ENCODE data around the gene ZNF804A.
"Not testable (repeated sequence)": the region's sequence is repeated elsewhere in the genome, so short reads cannot be mapped to it uniquely, and the experiment has no call there.

The ZNF804A gene

GRCh38 chr2:184875911-184876310 lies 277.6 kb downstream of the ZNF804A start:
- no peak for TF ChIP-seq PAX5 (IDR thresholded peaks at IDR 0.05; ENCODE audit: insufficient read depth, low read length, severe bottlenecking)
- no peak for TF ChIP-seq POU2F2 (IDR thresholded peaks at IDR 0.05; ENCODE audit: low read depth, low read length)
- TF ChIP-seq POLR2AphosphoS5 (IDR thresholded peaks at IDR 0.05; ENCODE audit: low read depth, low read length) = no peak
- FAIRE-seq (no peak), DNase-seq (ENCODE audit: insufficient read length, low spot score) (no peak)

DNA sequence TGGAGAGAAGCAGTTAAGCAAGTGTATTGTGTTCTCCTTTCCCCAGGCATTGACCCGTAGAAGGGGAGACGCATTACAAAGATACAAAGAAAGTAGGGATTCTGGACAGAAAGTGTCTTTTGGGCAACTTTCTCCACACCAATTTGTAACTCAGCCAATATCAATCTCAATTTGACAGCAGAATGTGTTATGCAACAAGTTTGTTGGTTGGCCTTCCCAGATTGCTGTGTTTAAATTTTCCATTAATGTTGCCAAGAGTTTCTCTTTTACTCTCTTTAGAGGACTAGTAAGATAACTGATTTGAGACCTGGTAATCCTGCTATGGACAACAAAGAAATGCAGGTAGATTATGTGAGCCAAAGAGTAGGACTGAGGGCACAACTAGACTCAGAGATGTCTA lies 279.6 kb downstream of the ZNF804A start:
- TF ChIP-seq POLR2AphosphoS5 (IDR thresholded peaks at IDR 0.05; ENCODE audit: low read depth, low read length) = no peak
- TF ChIP-seq POLR2A (IDR thresholded peaks at IDR 0.05; ENCODE audit: low read depth, low read length) = no peak
- no peak for TF ChIP-seq PAX5 (IDR thresholded peaks at IDR 0.05; ENCODE audit: insufficient read depth, low read length, severe bottlenecking)
- no peak for TF ChIP-seq SPI1 (IDR thresholded peaks at IDR 0.05; ENCODE audit: low read depth, low read length)
- FAIRE-seq = no peak
- DNase-seq (ENCODE audit: insufficient read length, low spot score) = no peak

DNA sequence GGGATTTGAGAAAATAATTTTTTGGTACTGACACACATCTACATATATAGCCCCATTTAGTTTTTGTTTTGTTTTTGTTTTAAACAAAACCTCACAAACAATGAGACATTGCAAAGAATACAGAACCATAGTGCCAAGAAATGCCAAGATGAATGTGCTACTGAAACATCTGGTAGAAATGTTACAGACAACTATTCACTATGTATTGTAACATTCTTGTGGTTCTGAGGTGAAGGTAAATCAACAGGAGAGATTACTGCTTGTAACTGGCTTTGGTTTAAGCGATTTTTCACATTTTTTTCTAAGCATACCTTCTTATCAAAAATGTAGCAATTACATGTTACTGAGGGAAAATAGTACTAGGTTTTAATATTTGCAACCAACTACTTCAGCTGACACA lies 281.3 kb downstream of the ZNF804A start:
- DNase-seq (ENCODE audit: insufficient read length, low spot score) (no peak), FAIRE-seq (peak; percentile 33)
- TF ChIP-seq PAX5 (IDR thresholded peaks at IDR 0.05; ENCODE audit: insufficient read depth, low read length, severe bottlenecking) (no peak), POU2F2 (IDR thresholded peaks at IDR 0.05; ENCODE audit: low read depth, low read length) (no peak), TAF1 (IDR thresholded peaks at IDR 0.05; ENCODE audit: low read depth, low read length) (no peak), POLR2A (IDR thresholded peaks at IDR 0.05; ENCODE audit: low read depth, low read length) (no peak), SPI1 (IDR thresholded peaks at IDR 0.05; ENCODE audit: low read depth, low read length) (no peak), POLR2AphosphoS5 (IDR thresholded peaks at IDR 0.05; ENCODE audit: low read depth, low read length) (no peak)

- not testable (repeated sequence) for FAIRE-seq; DNase-seq (ENCODE audit: insufficient read length, low spot score)
These were observed 288.3 kb downstream of the ZNF804A start for GRCh38 chr2:184886585-184886984.

DNA sequence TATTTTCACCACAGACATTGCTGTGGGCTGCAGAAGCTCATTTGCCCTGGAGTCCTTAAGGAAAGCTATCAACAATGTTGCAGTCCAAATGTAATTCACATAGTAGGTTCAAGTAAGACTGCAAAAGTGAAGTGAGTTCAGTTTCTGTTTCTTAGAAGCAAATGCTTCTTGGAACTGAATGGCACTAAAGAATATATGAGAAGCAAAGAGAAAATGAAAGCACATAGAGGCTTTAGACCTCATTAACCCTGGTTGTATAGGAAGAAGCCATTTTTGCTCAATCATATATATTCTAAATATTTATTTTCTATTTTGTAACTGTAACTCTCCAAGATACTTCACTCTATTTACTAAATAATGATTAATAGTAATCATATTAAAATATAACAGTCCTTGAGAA lies 292.0 kb downstream of the ZNF804A start:
- peak; percentile 38 for FAIRE-seq
- TF ChIP-seq SPI1 (IDR thresholded peaks at IDR 0.05; ENCODE audit: low read depth, low read length) (no peak), POLR2A (IDR thresholded peaks at IDR 0.05; ENCODE audit: low read depth, low read length) (no peak), POLR2AphosphoS5 (IDR thresholded peaks at IDR 0.05; ENCODE audit: low read depth, low read length) (no peak), PAX5 (IDR thresholded peaks at IDR 0.05; ENCODE audit: insufficient read depth, low read length, severe bottlenecking) (no peak), POU2F2 (IDR thresholded peaks at IDR 0.05; ENCODE audit: low read depth, low read length) (no peak), TAF1 (IDR thresholded peaks at IDR 0.05; ENCODE audit: low read depth, low read length) (no peak)
- DNase-seq (ENCODE audit: insufficient read length, low spot score) = no peak

- no peak for DNase-seq (ENCODE audit: insufficient read length, low spot score)
- no peak for FAIRE-seq
- TF ChIP-seq POU2F2 (IDR thresholded peaks at IDR 0.05; ENCODE audit: low read depth, low read length) = no peak
- no peak for TF ChIP-seq SPI1 (IDR thresholded peaks at IDR 0.05; ENCODE audit: low read depth, low read length)
- no peak for TF ChIP-seq POLR2AphosphoS5 (IDR thresholded peaks at IDR 0.05; ENCODE audit: low read depth, low read length)
- no peak for TF ChIP-seq POLR2A (IDR thresholded peaks at IDR 0.05; ENCODE audit: low read depth, low read length)
- no peak for TF ChIP-seq TAF1 (IDR thresholded peaks at IDR 0.05; ENCODE audit: low read depth, low read length)
- TF ChIP-seq PAX5 (IDR thresholded peaks at IDR 0.05; ENCODE audit: insufficient read depth, low read length, severe bottlenecking) = no peak
These were observed 306.7 kb downstream of the ZNF804A start for GRCh38 chr2:184904991-184905390.

GRCh38 chr2:184906160-184906559 lies 307.8 kb downstream of the ZNF804A start:
- FAIRE-seq = no peak
- DNase-seq (ENCODE audit: insufficient read length, low spot score) = no peak
- TF ChIP-seq TAF1 (IDR thresholded peaks at IDR 0.05; ENCODE audit: low read depth, low read length) (no peak), PAX5 (IDR thresholded peaks at IDR 0.05; ENCODE audit: insufficient read depth, low read length, severe bottlenecking) (no peak), POLR2AphosphoS5 (IDR thresholded peaks at IDR 0.05; ENCODE audit: low read depth, low read length) (no peak), POU2F2 (IDR thresholded peaks at IDR 0.05; ENCODE audit: low read depth, low read length) (no peak), POLR2A (IDR thresholded peaks at IDR 0.05; ENCODE audit: low read depth, low read length) (no peak), SPI1 (IDR thresholded peaks at IDR 0.05; ENCODE audit: low read depth, low read length) (no peak)

- DNase-seq (ENCODE audit: insufficient read length, low spot score) (no peak), FAIRE-seq (no peak)
- TF ChIP-seq TAF1 (IDR thresholded peaks at IDR 0.05; ENCODE audit: low read depth, low read length) (no peak), SPI1 (IDR thresholded peaks at IDR 0.05; ENCODE audit: low read depth, low read length) (peak; percentile 70)
These were observed 308.4 kb downstream of the ZNF804A start for GRCh38 chr2:184906709-184907108.

DNA sequence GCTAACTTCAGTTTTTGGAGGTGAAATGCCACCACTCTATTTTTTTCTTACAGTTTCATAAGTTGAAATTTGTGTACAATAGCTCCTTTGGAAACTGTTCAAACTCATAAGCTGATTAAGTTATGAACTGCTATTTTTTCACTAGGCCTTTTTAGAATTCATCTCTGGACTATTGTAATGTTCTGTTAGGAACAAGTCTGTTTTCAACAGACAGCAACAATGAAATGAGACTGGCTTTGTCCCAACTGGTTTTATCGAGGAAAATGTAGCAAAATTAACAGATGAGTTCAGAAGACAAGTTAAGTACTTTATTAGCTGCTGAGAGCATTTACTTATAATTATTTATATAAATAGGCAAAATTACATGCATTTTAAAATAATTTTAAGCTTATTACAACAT lies 310.6 kb downstream of the ZNF804A start:
- no peak for DNase-seq (ENCODE audit: insufficient read length, low spot score)
- no peak for TF ChIP-seq POU2F2 (IDR thresholded peaks at IDR 0.05; ENCODE audit: low read depth, low read length)
- no peak for TF ChIP-seq POLR2AphosphoS5 (IDR thresholded peaks at IDR 0.05; ENCODE audit: low read depth, low read length)
- no peak for TF ChIP-seq PAX5 (IDR thresholded peaks at IDR 0.05; ENCODE audit: insufficient read depth, low read length, severe bottlenecking)
- no peak for FAIRE-seq

GRCh38 chr2:184920451-184920965 lies 322.2 kb downstream of the ZNF804A start:
- TF ChIP-seq POU2F2 (IDR thresholded peaks at IDR 0.05; ENCODE audit: low read depth, low read length) = no peak
- TF ChIP-seq POLR2A (IDR thresholded peaks at IDR 0.05; ENCODE audit: low read depth, low read length) = no peak
- no peak for TF ChIP-seq POLR2AphosphoS5 (IDR thresholded peaks at IDR 0.05; ENCODE audit: low read depth, low read length)
- no peak for TF ChIP-seq SPI1 (IDR thresholded peaks at IDR 0.05; ENCODE audit: low read depth, low read length)
- no peak for TF ChIP-seq TAF1 (IDR thresholded peaks at IDR 0.05; ENCODE audit: low read depth, low read length)
- TF ChIP-seq PAX5 (IDR thresholded peaks at IDR 0.05; ENCODE audit: insufficient read depth, low read length, severe bottlenecking) = no peak
- DNase-seq (ENCODE audit: insufficient read length, low spot score) = no peak
- FAIRE-seq = no peak

GRCh38 chr2:184921676-184922075 lies 323.3 kb downstream of the ZNF804A start:
- no peak for FAIRE-seq
- DNase-seq (ENCODE audit: insufficient read length, low spot score) = no peak
- no peak for TF ChIP-seq POLR2A (IDR thresholded peaks at IDR 0.05; ENCODE audit: low read depth, low read length)
- no peak for TF ChIP-seq SPI1 (IDR thresholded peaks at IDR 0.05; ENCODE audit: low read depth, low read length)
- TF ChIP-seq TAF1 (IDR thresholded peaks at IDR 0.05; ENCODE audit: low read depth, low read length) = no peak
- TF ChIP-seq POU2F2 (IDR thresholded peaks at IDR 0.05; ENCODE audit: low read depth, low read length) = no peak
- TF ChIP-seq PAX5 (IDR thresholded peaks at IDR 0.05; ENCODE audit: insufficient read depth, low read length, severe bottlenecking) = no peak
- TF ChIP-seq POLR2AphosphoS5 (IDR thresholded peaks at IDR 0.05; ENCODE audit: low read depth, low read length) = no peak

Data from GM12891 (cell line).